Islet of Langerhans (tissue), 1 donor: ENCODE results near the gene DHRS12.

Experiments
- FAIRE-seq: peaks from one replicate; lab custom pipeline; 2011; peaks lifted over from hg19 to GRCh38; lab: Jason Lieb, UNC

Gene DHRS12

DNA sequence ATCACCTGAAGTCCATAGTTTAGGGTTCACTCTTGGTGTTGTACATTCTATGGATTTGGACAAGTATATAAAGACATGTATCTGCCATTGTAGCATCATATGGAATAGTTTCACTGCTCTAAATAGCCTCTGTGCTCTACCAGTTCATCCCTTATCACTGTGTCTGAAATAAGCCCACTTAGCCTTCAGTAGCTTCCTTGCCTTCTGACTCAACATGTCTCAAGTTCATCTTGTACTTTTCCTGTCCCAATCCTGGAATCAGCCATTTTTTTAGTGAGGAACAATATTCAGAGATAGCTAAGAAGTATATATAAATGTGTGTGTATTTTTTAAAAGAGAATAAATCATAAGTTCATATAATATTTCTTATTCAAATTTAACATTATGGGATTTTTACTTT, 79.2 kb downstream of the DHRS12 start:
- no peak for FAIRE-seq

DNA sequence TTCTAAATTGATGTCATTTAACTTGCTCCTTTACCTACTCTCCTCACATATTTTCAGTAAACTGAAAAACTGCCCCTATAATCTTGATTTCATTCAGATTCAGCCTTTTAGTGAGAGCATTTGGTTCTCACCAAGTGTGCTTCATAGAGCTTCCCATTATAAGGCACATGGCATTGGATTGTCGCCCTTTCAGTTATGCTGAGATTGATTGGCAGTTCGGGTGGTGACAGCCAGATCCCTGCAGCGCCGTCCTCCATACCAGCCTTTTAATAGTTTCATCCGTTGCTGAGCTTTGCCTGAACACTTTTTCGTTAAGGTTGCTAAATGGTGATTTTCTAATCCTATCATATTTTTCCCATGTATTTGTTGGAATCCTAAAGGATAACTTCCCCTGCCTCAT, 80.4 kb downstream of the DHRS12 start:
- no peak for FAIRE-seq

DNA sequence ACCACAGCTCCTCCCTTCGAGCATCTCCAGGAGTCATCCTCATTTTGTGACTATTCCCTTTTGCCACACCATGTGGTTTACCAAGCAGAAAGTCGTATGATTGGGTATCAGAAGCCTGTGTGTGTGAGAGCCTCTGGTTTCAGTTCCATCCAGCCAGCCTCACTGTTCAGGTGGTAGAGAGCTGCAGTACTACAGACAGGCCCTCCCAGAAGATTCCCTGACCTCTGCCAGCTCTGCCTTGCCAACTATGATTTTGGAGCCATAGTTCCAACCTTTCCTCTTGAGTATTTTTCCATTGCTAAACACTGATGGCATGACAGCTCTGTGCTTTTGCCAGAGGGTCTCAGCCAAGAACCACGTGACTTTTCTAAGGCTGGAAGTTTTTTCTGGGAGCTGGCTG, 82.5 kb downstream of the DHRS12 start:
- FAIRE-seq = no peak

DNA sequence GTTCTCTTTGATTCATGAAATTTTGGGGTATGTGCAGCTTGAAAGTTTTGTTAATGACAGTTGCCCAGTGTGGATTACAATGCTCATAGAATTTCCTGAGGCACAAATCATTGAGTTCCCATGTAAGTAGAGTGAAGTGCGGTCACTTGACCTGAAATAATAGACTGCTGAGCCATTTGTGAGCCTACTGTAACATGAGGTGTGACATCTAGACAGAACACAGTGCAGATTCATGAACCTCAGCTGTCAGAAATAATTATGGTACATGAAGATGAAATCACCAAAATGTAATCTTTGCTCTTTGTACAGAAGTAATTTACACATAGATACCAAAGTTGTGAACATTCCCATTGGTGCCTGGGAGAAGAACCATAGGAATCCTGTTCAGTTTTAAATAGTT, 84.6 kb downstream of the DHRS12 start:
- no peak for FAIRE-seq
